Activated CD8-positive, alpha-beta memory T cell treated with anti-CD3 and anti-CD28 coated beads, Interleukin-2, amount 50 U/mL, for 24 hours (primary cell): ENCODE results near the gene SPATA6L.

Source experiments
- DNase-seq: peaks from one replicate; pipeline ENCODE4 v3.0.0-alpha.2; 2020; ENCODE audit errors: extremely low read depth

The SPATA6L gene

GRCh38 chr9:4585135-4585534 is 81.1 kb downstream of the SPATA6L start:
- no peak for DNase-seq

- no peak for DNase-seq
Observed at GRCh38 chr9:4584636-4585035, 81.6 kb downstream of the SPATA6L start.

GRCh38 chr9:4583001-4583400 is 83.3 kb downstream of the SPATA6L start:
- no peak for DNase-seq

- DNase-seq, result no peak
Observed at GRCh38 chr9:4581861-4582565, 84.3 kb downstream of the SPATA6L start.

GRCh38 chr9:4581035-4581760 is 85.1 kb downstream of the SPATA6L start:
- DNase-seq, result no peak

- DNase-seq, result no peak
Observed at GRCh38 chr9:4579001-4579400, 87.3 kb downstream of the SPATA6L start.

- no peak for DNase-seq
Observed at GRCh38 chr9:4576448-4576847, 89.8 kb downstream of the SPATA6L start.

GRCh38 chr9:4575997-4576396 is 90.3 kb downstream of the SPATA6L start:
- no peak for DNase-seq

GRCh38 chr9:4574657-4575243 is 91.5 kb downstream of the SPATA6L start:
- DNase-seq, result no peak

GRCh38 chr9:4573634-4574389 is 92.5 kb downstream of the SPATA6L start:
- DNase-seq, result no peak

- DNase-seq, result no peak
Observed at GRCh38 chr9:4573176-4573575, 93.1 kb downstream of the SPATA6L start.

- DNase-seq, result no peak
Observed at GRCh38 chr9:4572184-4572826, 94.0 kb downstream of the SPATA6L start.

- DNase-seq, result no peak
Observed at GRCh38 chr9:4569101-4569500, 97.2 kb downstream of the SPATA6L start.

- DNase-seq, result no peak
Observed at GRCh38 chr9:4567601-4568000, 98.7 kb downstream of the SPATA6L start.

- DNase-seq, result no peak
Observed at GRCh38 chr9:4566806-4567205, 99.5 kb downstream of the SPATA6L start.

GRCh38 chr9:4563105-4563504 is 103.2 kb downstream of the SPATA6L start:
- no peak for DNase-seq

- DNase-seq, result no peak
Observed at GRCh38 chr9:4559261-4560182, 106.8 kb downstream of the SPATA6L start.

GRCh38 chr9:4558371-4558998 is 107.8 kb downstream of the SPATA6L start:
- DNase-seq, result no peak

- no peak for DNase-seq
Observed at GRCh38 chr9:4555236-4555635, 111.0 kb downstream of the SPATA6L start.

- no peak for DNase-seq
Observed at GRCh38 chr9:4553951-4554381, 112.3 kb downstream of the SPATA6L start.
